ENCODE measurements around the gene SPINK8. TPM values are rescaled to one million over a fixed set of nuclear protein-coding genes. Genes with fewer than 3 reads are reported as not detected.

Gene SPINK8
- total RNA-seq, 1 experiment from 2014 or later: not detected

- H3K23me2 ChIP-seq (ENCODE audit: insufficient read length, low read depth, low read length, poor library complexity, severe bottlenecking): no peaks in the 10 kb centered on the region
- H2BK5ac ChIP-seq (ENCODE audit: insufficient read length, low read length): no peak within 1 kb of the TSS
- no peak for TF ChIP-seq CTCF (conservative IDR thresholded peaks at IDR 0.05)
- H3K79me2 ChIP-seq (ENCODE audit: insufficient read depth, low read length): no peaks in the 10 kb centered on the region
- H2BK15ac ChIP-seq (ENCODE audit: low read depth, low read length): no peak within 1 kb of the TSS
- Mint-ChIP-seq H3K4me1 (peaks cover 18 to 25% of the 10 kb centered on the region in 2 experiments), H3K27me3 (ENCODE audit: low read depth) (no peaks in the 10 kb centered on the region; the same call in 1 of the 2 replicates), H3K4me3 (no peak within 1 kb of the TSS), H3K36me3 (ENCODE audit: insufficient read depth in 1 of 3, low read depth in 3 of 3) (no peaks in the 10 kb centered on the region), H3K27ac (peak within 1 kb of the TSS in 1 of 3 experiments; percentile 1; a peak in 1 of 7 replicates), H3K9me3 (no peaks in the 10 kb centered on the region)
- H4K5ac ChIP-seq (ENCODE audit: insufficient read length, low read depth, low read length): no peak within 1 kb of the TSS
- no peak within 1 kb of the TSS for H4K91ac ChIP-seq (ENCODE audit: insufficient read length, low read depth, low read length)
- DNase-seq: no peak
- H3K14ac ChIP-seq (ENCODE audit: insufficient read depth, low read length): no peak within 1 kb of the TSS
- H3K18ac ChIP-seq (ENCODE audit: insufficient read length, low read depth, low read length): no peak within 1 kb of the TSS
- H2BK20ac ChIP-seq (ENCODE audit: low read depth, low read length, poor library complexity, severe bottlenecking): no peak within 1 kb of the TSS
- no peak within 1 kb of the TSS for H4K8ac ChIP-seq (replicated peaks; ENCODE audit: insufficient read length, low read depth, low read length)
- no peaks in the 10 kb centered on the region for H3K9me3 ChIP-seq (ENCODE audit: control insufficient read depth, low read depth, low read length)
- no peak within 1 kb of the TSS for H2AK5ac ChIP-seq (ENCODE audit: insufficient read length, low read length)
- H3K27ac ChIP-seq (ENCODE audit: insufficient read length, low read depth, low read length): no peak within 1 kb of the TSS
- no peak within 1 kb of the TSS for H3T11ph ChIP-seq (ENCODE audit: low read length)
- H3K4ac ChIP-seq (ENCODE audit: low read depth, low read length): no peak within 1 kb of the TSS
- no peak within 1 kb of the TSS for H3K4me2 ChIP-seq (ENCODE audit: insufficient read depth, insufficient read length, low read length)
- H3K9ac ChIP-seq (ENCODE audit: extremely low read depth, insufficient read length, low read length): no peak within 1 kb of the TSS
- H3K4me1 ChIP-seq (ENCODE audit: insufficient read depth, low read length): no peaks in the 10 kb centered on the region
- no peak within 1 kb of the TSS for H2AFZ ChIP-seq (ENCODE audit: low read length)
- H2BK12ac ChIP-seq (ENCODE audit: insufficient read length, low read depth, low read length): no peak within 1 kb of the TSS
- WGBS (ENCODE audit: extremely low coverage, insufficient read length, low lambda C conversion rate): no CpG with 5 or more reads among the region's 11 CpGs
- no peaks in the 10 kb centered on the region for H3K79me1 ChIP-seq (ENCODE audit: insufficient read depth, low read depth, low read length, poor library complexity, severe bottlenecking)
- no peak within 1 kb of the TSS for H3K23ac ChIP-seq (ENCODE audit: insufficient read length, low read depth, low read length)
- H3K27me3 ChIP-seq (ENCODE audit: insufficient read depth, low read length): no peaks in the 10 kb centered on the region
- no peak within 1 kb of the TSS for H3K56ac ChIP-seq (ENCODE audit: insufficient read length, low read depth, low read length)
- H2BK120ac ChIP-seq (ENCODE audit: low read depth, low read length, poor library complexity, severe bottlenecking): no peak within 1 kb of the TSS
- H4K20me1 ChIP-seq (ENCODE audit: control insufficient read depth, insufficient read depth, insufficient read length): no peaks in the 10 kb centered on the region
Measured at GRCh38 chr3:48371651-48372376, 38.4 kb upstream of the SPINK8 start, which contains the start of gene FBXW12. Gene FBXW12, plus strand, starts transcription at chr3:48372219. Its CDS starts 549 bp downstream, at chr3:48372768.
